A549 (cell line): ENCODE data around the gene BCL3. TPM values are rescaled to one million over a fixed set of nuclear protein-coding genes. Genes with fewer than 3 reads are reported as not detected.
A peak's percentile ranks its signal among the peaks of the same experiment; 100 is the strongest.

Source experiments
- ATAC-seq, 2 experiments: fragments of 200-7000 bp in 1 of 2; fragments of >200 bp in 1 of 2; cut with Nextera tagmentation in 1 of 2; cut with Tn5 transposase in 1 of 2; 3 replicates each; pipeline versions ENCODE4 v1.8.0 to v1.9.1; 2018 to 2020; ENCODE audit warnings: mild to moderate bottlenecking in 1 of 2, moderate library complexity in 1 of 2
- CTCF ChIA-PET: fragments of 300-600 bp; sonication (Branson Sonifier 250); formaldehyde crosslinking; extraction: SDS; loops from one replicate; lab custom pipeline; 2021; ENCODE audit warnings: antibody characterized with exemption, inconsistent platforms; lab: Yijun Ruan, JAX
- POLR2A ChIA-PET: fragments of 350-600 bp; formaldehyde crosslinking; extraction: SDS; loops from one replicate; lab custom pipeline; 2021; ENCODE audit warnings: antibody characterized with exemption, inconsistent platforms; lab: Yijun Ruan, JAX
- DNase-seq, 2 experiments: peaks; one replicate each; pipeline versions ENCODE4 v3.0.0 to v3.0.0-alpha.2; 2011 to 2016; ENCODE audit warnings: low read depth in 1 of 2, low spot score in 1 of 2
- FAIRE-seq: peaks from 2 replicates; lab custom pipeline; 2011; peaks lifted over from hg19 to GRCh38; lab: Jason Lieb, UNC
- H3K27ac ChIP-seq, 2 experiments: fragments of >200 bp; sonication (Bioruptor Twin); formaldehyde crosslinking; 3 replicates each; pipeline ENCODE4 v1.5.1; 2016 to 2017
- H3K4me1 ChIP-seq: fragments of >200 bp; sonication (Bioruptor Twin); formaldehyde crosslinking; 3 replicates; pipeline ENCODE4 v1.6.1; 2016
- H3K4me2 ChIP-seq: fragments of >200 bp; sonication (Bioruptor Twin); formaldehyde crosslinking; 3 replicates; pipeline ENCODE4 v1.6.1; 2016
- H3K4me3 ChIP-seq: fragments of >200 bp; sonication (Bioruptor Twin); formaldehyde crosslinking; 3 replicates; pipeline ENCODE4 v1.5.1; 2016
- H3K9me3 ChIP-seq: fragments of >200 bp; sonication (Bioruptor Twin); formaldehyde crosslinking; 3 replicates; pipeline ENCODE4 v1.6.1; 2016
- BCL3 ChIP-seq: fragments of >200 bp; sonication (Bioruptor Twin); formaldehyde crosslinking; IDR thresholded peaks from 3 replicates; pipeline ENCODE4 v1.6.1; 2016
- BHLHE40 ChIP-seq: IDR thresholded peaks from 2 replicates; pipeline ENCODE4 v1.6.1; 2012; ENCODE audit warnings: low read depth, low read length, inconsistent platforms
- CBX2 ChIP-seq: fragments of 200-600 bp; sonication (generic); IDR thresholded peaks from 2 replicates; pipeline ENCODE4 v1.6.1; 2016; ENCODE audit warnings: low read depth, mild to moderate bottlenecking, borderline replicate concordance
- CEBPB ChIP-seq, 2 experiments: fragments of >200 bp in 1 of 2; sonication (Bioruptor Twin) in 1 of 2; formaldehyde crosslinking in 1 of 2; IDR thresholded peaks; 2 replicates each; pipeline ENCODE4 v1.6.1; 2012 to 2016
- CHD2 ChIP-seq: fragments of 150-350 bp; IDR thresholded peaks from 2 replicates; pipeline ENCODE4 v1.6.1; 2014; ENCODE audit warnings: low read length; ENCODE audit not compliant: partially characterized antibody
- E2F6 ChIP-seq: IDR thresholded peaks from 2 replicates; pipeline ENCODE4 v1.6.1; 2012; ENCODE audit warnings: low read depth, borderline replicate concordance
- EHF ChIP-seq: fragments of 250-450 bp; sonication (Bioruptor Pico); IDR thresholded peaks from 2 replicates; pipeline ENCODE4 v1.5.0; 2020; ENCODE audit warnings: mild to moderate bottlenecking
- EP300 ChIP-seq, 2 experiments: fragments of >200 bp; sonication (Bioruptor Twin); formaldehyde crosslinking; IDR thresholded peaks; 2 replicates in 1 of 2; 3 replicates in 1 of 2; pipeline ENCODE4 v1.6.1; 2016 to 2017
- FOSB ChIP-seq: fragments of 250-450 bp; sonication (Bioruptor Pico); IDR thresholded peaks from 2 replicates; pipeline ENCODE4 v1.5.0; 2020; ENCODE audit warnings: mild to moderate bottlenecking, moderate library complexity
- GATA3 ChIP-seq: IDR thresholded peaks from 2 replicates; pipeline ENCODE4 v1.6.1; 2012; ENCODE audit warnings: borderline replicate concordance
- HES2 ChIP-seq: fragments of >200 bp; sonication (Bioruptor Twin); formaldehyde crosslinking; IDR thresholded peaks from 2 replicates; pipeline ENCODE4 v1.6.1; 2016
- HEYL ChIP-seq: fragments of 250-450 bp; sonication (Bioruptor Pico); IDR thresholded peaks from 2 replicates; pipeline ENCODE4 v1.8.0; 2021; ENCODE audit warnings: mild to moderate bottlenecking, moderate library complexity
- HOXB13 ChIP-seq: fragments of 250-450 bp; sonication (Bioruptor Pico); IDR thresholded peaks from 2 replicates; pipeline ENCODE4 v1.5.0; 2020; ENCODE audit warnings: low read depth, mild to moderate bottlenecking, moderate library complexity
- JUN ChIP-seq, 2 experiments: fragments of >200 bp; sonication (Bioruptor Twin); formaldehyde crosslinking; IDR thresholded peaks; 2 replicates in 1 of 2; 3 replicates in 1 of 2; pipeline ENCODE4 v1.6.1; 2016 to 2017
- KDM1A ChIP-seq: fragments of 200-600 bp; sonication (generic); IDR thresholded peaks from 2 replicates; pipeline ENCODE4 v1.6.1; 2016; ENCODE audit warnings: low read depth, mild to moderate bottlenecking
- KDM5A ChIP-seq: fragments of 200-600 bp; sonication (generic); IDR thresholded peaks from 2 replicates; pipeline ENCODE4 v1.6.1; 2016; ENCODE audit warnings: antibody characterized with exemption, mild to moderate bottlenecking
- MAX ChIP-seq: IDR thresholded peaks from 2 replicates; pipeline ENCODE4 v1.6.1; 2012
- MAZ ChIP-seq: fragments of 150-350 bp; IDR thresholded peaks from 2 replicates; pipeline ENCODE4 v1.6.1; 2014; ENCODE audit warnings: antibody characterized with exemption, low read depth, low read length, borderline replicate concordance
- NFE2L2 ChIP-seq: fragments of 150-350 bp; conservative IDR thresholded peaks from 2 replicates; pipeline ENCODE4 v1.6.1; 2014; ENCODE audit warnings: low read length
- RAD21 ChIP-seq, 2 experiments: fragments of >200 bp in 1 of 2; sonication (Bioruptor Twin) in 1 of 2; formaldehyde crosslinking in 1 of 2; IDR thresholded peaks in 1 of 2; conservative IDR thresholded peaks in 1 of 2; 2 replicates in 1 of 2; 3 replicates in 1 of 2; pipeline ENCODE4 v1.6.1; 2012 to 2018; ENCODE audit warnings: inconsistent platforms in 1 of 2
- RARB ChIP-seq: fragments of 250-450 bp; sonication (Bioruptor Pico); IDR thresholded peaks from 2 replicates; pipeline ENCODE4 v1.8.0; 2021; ENCODE audit warnings: mild to moderate bottlenecking, moderate library complexity
- RNF2 ChIP-seq: fragments of 200-600 bp; sonication (generic); IDR thresholded peaks from 2 replicates; pipeline ENCODE4 v1.6.1; 2016; ENCODE audit warnings: low read depth, mild to moderate bottlenecking, antibody characterized with exemption, moderate library complexity, borderline replicate concordance
- SMC3 ChIP-seq: fragments of >200 bp; sonication (Bioruptor Twin); formaldehyde crosslinking; IDR thresholded peaks from 3 replicates; pipeline ENCODE4 v1.6.1; 2018; ENCODE audit warnings: inconsistent platforms
- TP53 ChIP-seq: fragments of 250-450 bp; sonication (Bioruptor Pico); IDR thresholded peaks from 2 replicates; pipeline ENCODE4 v1.5.0; 2021; ENCODE audit warnings: mild to moderate bottlenecking, moderate library complexity
- ZFP36 ChIP-seq: fragments of 450-650 bp; IDR thresholded peaks from 2 replicates; pipeline ENCODE4 v1.6.1; 2014; ENCODE audit warnings: borderline replicate concordance; ENCODE audit not compliant: partially characterized antibody
- ZSCAN20 ChIP-seq: fragments of 250-450 bp; sonication (Bioruptor Pico); IDR thresholded peaks from 2 replicates; pipeline ENCODE4 v1.8.0; 2022; ENCODE audit warnings: mild to moderate bottlenecking, moderate library complexity
- WGBS: methylation state at CpG from one replicate; pipeline ENCODE4 v1.1.6; 2017; ENCODE audit errors: missing lambda C conversion rate; 5-methylcytosine and 5-hydroxymethylcytosine counted together
- polyA plus RNA-seq, 4 experiments: library from polyadenylated mRNA; depleted of rRNA in 3 of 4; stranded (reverse); fragments of >200 nt; fragmentation: RNase III in 1 of 4; extraction: RNeasy Plus Mini Kit Qiagen cat#74134 plus additional on column Dnase treatment in 1 of 4; gene quantifications; 2 replicates in 3 of 4; 3 replicates in 1 of 4; pipeline ENCODE4 v1.2.3, GENCODE V29; 2011 to 2017

BCL3 gene
- polyA plus RNA-seq, 2 of the 4 experiments (the other 2 are of a cell fraction), result 22.6 to 72.1 TPM

- FAIRE-seq (no peak), DNase-seq (peak in 1 of 2 experiments; percentile 56), ATAC-seq (peak; percentile 36 to 46; a peak in 5 of 6 replicates)
- Histone ChIP-seq H3K4me2 (no peak overlapping the region), H3K4me1 (0 out of 3 replicates have a peak, but pooled peaks cover 3% of the 10 kb centered on the region), H3K27ac (peak overlapping the region in 1 of 2 experiments; percentile 42; a peak in 3 of 6 replicates), H3K4me3 (no peak overlapping the region), H3K9me3 (no peaks in the 10 kb centered on the region)
- WGBS, result 93% methylated on average over 5 of the region's 5 CpGs
- CTCF ChIA-PET, result interaction anchor here (1.2 to 48.5 kb wide), 15 partner anchors 9 to 212 kb away, joined by 3 to 1899 read pairs (median 20); partner anchors contain the start of genes BCAM and NECTIN2
- POLR2A ChIA-PET, result interaction anchor here (0.5 kb wide), 1 partner anchor 21 kb away, joined by 3 read pairs; no protein-coding TSS in a partner anchor
- TF ChIP-seq CHD2 (no peak), HES2 (no peak), ZSCAN20 (CRISPR knock-in tag) (no peak), MAX (no peak), BHLHE40 (no peak), RNF2 (no peak), SMC3 (no peak), RAD21 (conservative IDR thresholded peaks at IDR 0.05 in 1 of 2, IDR thresholded peaks at IDR 0.05 in 1 of 2) (peak in 1 of 2 experiments; percentile 35; a peak in 2 of 5 replicates)
Observed at GRCh38 chr19:44782729-44783128, 34.2 kb downstream of the BCL3 start.

GRCh38 chr19:44783545-44783944, 35.0 kb downstream of the BCL3 start:
- 0 out of 3 replicates have a peak, but pooled peaks cover 3% of the 10 kb centered on the region for H3K4me1 ChIP-seq
- no peak overlapping the region for H3K4me3 ChIP-seq
- no peak overlapping the region for H3K4me2 ChIP-seq
- ATAC-seq (no peak), FAIRE-seq (no peak), DNase-seq (no peak)
- WGBS, result 86% methylated on average over 4 of the region's 4 CpGs
- CTCF ChIA-PET, result interaction anchor here (0.6 to 48.5 kb wide), 54 partner anchors 10 to 439 kb away, joined by 3 to 1899 read pairs (median 6); partner anchors contain the start of genes BCAM and NECTIN2
- POLR2A ChIA-PET, result interaction anchor here (1.6 kb wide), 1 partner anchor 59 kb away, joined by 4 read pairs; no protein-coding TSS in a partner anchor
- no peak overlapping the region; a peak in 1 of 6 replicates for H3K27ac ChIP-seq
- TF ChIP-seq EP300 (IDR thresholded peaks at IDR 0.05) (no peak), KDM1A (no peak), FOSB (no peak), RARB (CRISPR knock-in tag) (no peak), GATA3 (no peak), KDM5A (no peak), EHF (CRISPR knock-in tag) (no peak), ZSCAN20 (CRISPR knock-in tag) (no peak), NFE2L2 (no peak), CBX2 (no peak), HOXB13 (CRISPR knock-in tag) (no peak), BCL3 (no peak), TP53 (CRISPR knock-in tag) (no peak), E2F6 (no peak), HEYL (CRISPR knock-in tag) (no peak), MAZ (no peak), JUN (IDR thresholded peaks at IDR 0.05) (no peak), CEBPB (IDR thresholded peaks at IDR 0.05) (no peak), ZFP36 (no peak), BHLHE40 (no peak)
- H3K9me3 ChIP-seq, result no peaks in the 10 kb centered on the region
